HG02840 (cell line): Measurements from ENCODE around the gene VWC2.
"Not testable (repeated sequence)": the region's sequence is repeated elsewhere in the genome, so short reads cannot be mapped to it uniquely, and the experiment has no call there.

Experiments
- ATAC-seq: cut with Tn5 transposase; IDR thresholded peaks from one replicate; pipeline ENCODE4 v1.9.1; 2021; ENCODE audit warnings: mild to moderate bottlenecking, moderate library complexity, moderate number of reproducible peaks; ENCODE audit not compliant: unreplicated experiment, low FRiP score

Gene VWC2

DNA sequence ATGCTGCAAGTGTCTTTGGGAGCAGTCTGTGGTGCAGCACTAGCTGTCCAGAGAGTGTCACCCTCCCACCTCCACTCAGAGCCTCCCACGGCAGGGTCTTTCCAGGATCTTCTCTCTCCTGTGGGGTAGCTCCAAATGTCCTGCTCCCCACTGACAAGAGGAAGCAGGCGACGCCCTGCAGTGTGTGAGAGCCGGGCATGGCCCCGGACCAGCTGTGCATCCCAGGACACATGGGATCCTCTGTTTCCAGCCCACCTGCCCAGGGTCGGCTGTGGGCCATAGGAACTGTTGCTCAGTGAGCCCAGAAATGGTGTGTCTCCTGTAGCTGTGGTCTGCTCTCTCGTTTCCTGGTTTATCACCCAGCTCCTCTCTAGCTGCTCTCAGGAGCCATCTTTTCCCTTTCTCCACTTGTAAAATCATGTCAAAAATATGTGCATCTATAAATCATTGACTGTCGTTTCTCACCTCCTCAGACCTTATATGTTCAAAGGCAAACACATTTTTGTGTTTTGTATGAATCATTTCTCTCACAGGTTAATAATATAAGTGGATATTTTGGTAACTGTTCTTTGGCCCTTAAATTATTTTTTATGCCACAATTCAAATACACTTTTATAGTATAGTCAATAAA lies 74.9 kb downstream of the VWC2 start:
- no peak for ATAC-seq

DNA sequence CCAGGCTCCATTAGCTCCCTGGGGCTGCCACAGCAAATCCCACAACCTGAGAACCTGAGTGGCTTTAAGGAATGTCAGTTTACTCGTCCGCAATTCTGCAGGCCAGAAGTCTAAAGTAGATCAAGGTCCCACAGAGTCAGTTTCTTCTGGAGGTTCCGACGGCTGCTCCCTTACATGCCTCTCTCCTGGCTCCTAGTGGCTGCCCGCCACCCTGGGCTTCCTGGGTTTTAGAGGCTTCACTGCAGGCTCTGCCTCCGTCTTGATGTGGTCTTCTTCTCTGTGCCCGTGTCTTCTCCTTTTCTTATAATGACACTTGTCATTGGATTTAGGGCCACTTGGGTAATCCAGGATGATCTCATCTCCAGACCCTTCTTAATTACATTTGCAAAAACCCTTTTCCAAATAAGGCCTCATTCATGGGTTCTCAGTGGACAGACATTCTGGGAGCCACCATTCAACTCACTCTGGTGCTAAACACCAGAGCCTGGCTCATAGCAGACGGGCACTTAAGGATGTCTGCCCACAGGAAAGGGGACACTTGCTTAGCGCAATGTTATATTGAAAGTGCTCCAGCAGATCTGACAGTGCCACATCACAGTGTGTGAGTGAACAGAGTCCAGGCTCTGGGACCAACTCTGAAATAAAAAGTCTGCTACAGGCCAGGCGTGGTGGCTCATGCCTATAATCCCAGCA lies 77.6 kb downstream of the VWC2 start:
- no peak for ATAC-seq

- ATAC-seq: not testable (repeated sequence)
Observed at GRCh38 chr7:49851614-49851934, 78.1 kb downstream of the VWC2 start.

- no peak for ATAC-seq
Observed at GRCh38 chr7:49852619-49853462, 79.4 kb downstream of the VWC2 start.

- no peak for ATAC-seq
Observed at GRCh38 chr7:49855281-49855980, 82.0 kb downstream of the VWC2 start.

GRCh38 chr7:49860293-49860692 lies 86.9 kb downstream of the VWC2 start:
- ATAC-seq: no peak

DNA sequence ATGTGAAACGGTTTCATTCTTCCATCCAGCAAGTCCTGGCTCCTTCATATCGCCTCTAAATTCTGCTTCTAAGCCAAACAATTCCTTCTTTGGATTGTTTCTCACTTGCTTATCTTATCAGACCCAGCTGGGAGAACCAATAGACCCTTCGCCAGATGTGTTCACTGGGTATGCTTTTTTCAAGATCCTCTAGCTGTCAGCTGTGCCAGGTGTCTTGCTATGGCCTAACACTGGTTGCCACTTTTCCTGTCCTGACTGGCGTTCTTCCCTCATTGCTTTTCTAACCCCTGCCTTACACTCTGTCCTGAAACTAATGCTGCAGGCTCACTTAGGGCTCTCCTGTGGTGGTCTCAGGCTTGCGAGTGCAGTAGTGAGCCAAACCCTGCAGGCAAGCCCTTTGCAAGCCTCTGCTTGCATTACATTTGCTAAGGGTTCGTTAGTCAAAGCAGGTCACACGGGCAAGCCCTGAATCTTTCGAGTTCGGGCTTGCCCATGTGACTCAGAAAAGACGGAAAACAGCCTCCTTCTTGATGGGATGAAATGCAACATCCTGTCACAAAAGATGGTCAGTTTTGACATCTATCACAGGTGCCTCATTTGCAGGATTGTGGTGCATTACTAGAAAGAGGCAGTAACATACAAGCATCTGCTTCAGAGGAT lies 92.8 kb downstream of the VWC2 start:
- ATAC-seq: no peak

GRCh38 chr7:49866910-49867309 lies 93.5 kb downstream of the VWC2 start:
- ATAC-seq: no peak

- no peak for ATAC-seq
Observed at GRCh38 chr7:49873420-49873819, 100.0 kb downstream of the VWC2 start.

- ATAC-seq: no peak
Observed at GRCh38 chr7:49875336-49875735, 101.9 kb downstream of the VWC2 start.

DNA sequence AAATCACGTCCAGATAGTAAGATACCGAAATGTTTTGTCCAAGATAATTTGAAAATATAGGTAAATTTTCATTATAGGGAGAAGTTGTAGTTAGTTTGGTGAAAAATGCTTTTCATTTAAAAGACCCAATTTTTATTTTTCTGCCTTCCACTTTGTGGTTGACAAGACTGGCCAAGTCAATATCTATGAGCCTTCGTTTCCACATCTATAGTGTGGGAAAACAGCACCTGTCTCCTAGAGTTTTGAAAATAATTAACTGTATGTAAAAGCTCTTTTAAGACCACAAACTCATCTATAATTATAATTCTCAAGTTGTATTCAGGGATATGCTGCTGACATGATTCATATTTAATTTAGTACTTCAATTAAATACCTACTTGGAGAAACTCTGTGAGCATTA lies 102.8 kb downstream of the VWC2 start:
- ATAC-seq: no peak

- ATAC-seq: no peak
Observed at GRCh38 chr7:49878089-49878488, 104.7 kb downstream of the VWC2 start.

- ATAC-seq: no peak
Observed at GRCh38 chr7:49878627-49879026, 105.2 kb downstream of the VWC2 start.

DNA sequence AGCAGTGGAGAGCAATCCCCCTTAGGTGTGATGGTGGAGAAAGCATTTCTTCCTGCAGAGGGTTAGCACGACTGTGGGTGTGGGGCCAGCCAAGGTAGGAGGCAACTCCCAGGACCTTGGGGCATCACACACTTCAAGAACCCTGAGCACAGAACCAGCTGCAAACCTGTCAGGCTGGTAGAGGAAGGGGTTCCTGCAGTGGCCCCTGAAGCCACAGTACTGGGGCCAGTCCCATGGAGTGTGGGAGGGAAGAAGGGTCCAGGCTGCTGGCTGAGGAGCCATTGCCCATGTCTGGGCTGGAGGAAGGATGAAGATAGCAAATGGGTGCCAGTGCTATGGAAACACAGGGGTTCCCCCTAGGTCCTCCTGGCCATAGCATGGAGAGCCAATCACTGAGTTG lies 110.5 kb downstream of the VWC2 start:
- no peak for ATAC-seq

- ATAC-seq: no peak
Observed at GRCh38 chr7:49885593-49886285, 112.3 kb downstream of the VWC2 start.

GRCh38 chr7:49892481-49892880 lies 119.0 kb downstream of the VWC2 start:
- ATAC-seq: no peak

GRCh38 chr7:49893131-49893530 lies 119.7 kb downstream of the VWC2 start:
- no peak for ATAC-seq

- ATAC-seq: no peak
Observed at GRCh38 chr7:49894543-49894942, 121.1 kb downstream of the VWC2 start.

DNA sequence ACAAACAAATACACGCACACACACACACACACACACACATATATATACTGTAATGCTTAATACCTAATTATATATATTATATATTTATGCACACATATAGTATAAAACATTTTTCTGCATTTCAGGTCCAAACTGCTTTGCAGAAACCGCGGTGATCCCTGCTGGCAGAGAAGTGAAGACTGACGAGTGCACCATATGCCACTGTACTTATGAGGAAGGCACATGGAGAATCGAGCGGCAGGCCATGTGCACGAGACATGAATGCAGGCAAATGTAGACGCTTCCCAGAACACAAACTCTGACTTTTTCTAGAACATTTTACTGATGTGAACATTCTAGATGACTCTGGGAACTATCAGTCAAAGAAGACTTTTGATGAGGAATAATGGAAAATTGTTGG lies 138.5 kb downstream of the VWC2 start:
- no peak for ATAC-seq

GRCh38 chr7:49926720-49927119 lies 153.3 kb downstream of the VWC2 start:
- ATAC-seq: no peak
